Neuronal stem cell (in vitro differentiated cells): ENCODE results near the gene ISCA2.

Experiments used
- DNase-seq: peaks from one replicate; pipeline ENCODE4 v3.0.0-alpha.2; 2013; ENCODE audit warnings: low spot score
- H2AFZ ChIP-seq: one replicate; pipeline ENCODE4 v1.6.1; 2013; ENCODE audit warnings: mild to moderate bottlenecking, low read length, inconsistent platforms
- H2AK5ac ChIP-seq: 2 replicates; pipeline ENCODE4 v1.6.1; 2013; ENCODE audit warnings: low read depth, mild to moderate bottlenecking, inconsistent platforms, low read length, moderate library complexity, mixed read lengths
- H2BK120ac ChIP-seq: 2 replicates; pipeline ENCODE4 v1.6.1; 2013; ENCODE audit warnings: low read depth, mild to moderate bottlenecking, inconsistent platforms, low read length, moderate library complexity, mixed read lengths
- H2BK12ac ChIP-seq: one replicate; pipeline ENCODE4 v1.6.1; 2013; ENCODE audit warnings: low read length, inconsistent platforms
- H2BK15ac ChIP-seq: 2 replicates; pipeline ENCODE4 v1.6.1; 2013; ENCODE audit warnings: mild to moderate bottlenecking, low read length, inconsistent platforms, mixed read lengths
- H2BK5ac ChIP-seq: one replicate; pipeline ENCODE4 v1.6.1; 2013; ENCODE audit warnings: inconsistent platforms, mild to moderate bottlenecking, low read length, moderate library complexity
- H3K14ac ChIP-seq: one replicate; pipeline ENCODE4 v1.6.1; 2013; ENCODE audit warnings: low read length, inconsistent platforms
- H3K18ac ChIP-seq: 2 replicates; pipeline ENCODE4 v1.6.1; 2013; ENCODE audit warnings: low read length, inconsistent platforms
- H3K23ac ChIP-seq: 2 replicates; pipeline ENCODE4 v1.6.1; 2013; ENCODE audit warnings: low read depth, mild to moderate bottlenecking, mixed read lengths, low read length, inconsistent platforms; ENCODE audit not compliant: poor library complexity
- H3K27ac ChIP-seq: replicated peaks from 3 replicates; pipeline ENCODE4 v1.5.1; 2013; ENCODE audit warnings: low read length, inconsistent platforms
- H3K27me3 ChIP-seq, 3 experiments: 2 replicates each; pipeline ENCODE4 v1.6.1; 2013; ENCODE audit warnings: low read length in 3 of 3, mild to moderate bottlenecking in 2 of 3, inconsistent platforms in 1 of 3, low read depth in 1 of 3, mixed read lengths in 1 of 3, moderate library complexity in 1 of 3; ENCODE audit not compliant: control insufficient read depth in 3 of 3, insufficient read depth in 3 of 3
- H3K36me3 ChIP-seq, 2 donors: replicated peaks in 1 of 2; 2 replicates each; pipeline ENCODE4 v1.6.1; 2013; ENCODE audit warnings: low read length in 2 of 2; ENCODE audit not compliant: control insufficient read depth in 2 of 2, insufficient read depth in 2 of 2
- H3K4ac ChIP-seq: 2 replicates; pipeline ENCODE4 v1.6.1; 2013; ENCODE audit warnings: inconsistent platforms, mild to moderate bottlenecking, low read length, moderate library complexity
- H3K4me1 ChIP-seq, 2 donors: 1 replicate in 1 of 2; 2 replicates in 1 of 2; pipeline ENCODE4 v1.6.1; 2013; ENCODE audit warnings: low read length in 2 of 2, low read depth in 1 of 2; ENCODE audit not compliant: control insufficient read depth in 2 of 2, insufficient read depth in 1 of 2
- H3K4me2 ChIP-seq: one replicate; pipeline ENCODE4 v1.6.1; 2013; ENCODE audit warnings: mild to moderate bottlenecking, low read length, inconsistent platforms; ENCODE audit not compliant: insufficient read depth, poor library complexity, severe bottlenecking
- H3K4me3 ChIP-seq, 2 donors: 2 replicates each; pipeline ENCODE4 v1.5.1; 2013; ENCODE audit warnings: low read length in 2 of 2, mild to moderate bottlenecking in 2 of 2, inconsistent platforms in 1 of 2, moderate library complexity in 1 of 2
- H3K79me1 ChIP-seq: one replicate; pipeline ENCODE4 v1.6.1; 2013; ENCODE audit warnings: low read depth, mild to moderate bottlenecking, inconsistent platforms, low read length, moderate library complexity
- H3K9ac ChIP-seq: one replicate; pipeline ENCODE4 v1.6.1; 2013; ENCODE audit warnings: mild to moderate bottlenecking, low read depth, low read length, inconsistent platforms; ENCODE audit not compliant: poor library complexity
- H3K9me3 ChIP-seq, 2 donors: replicated peaks in 1 of 2; 2 replicates each; pipeline versions ENCODE3 to v1.6.1; 2013; ENCODE audit warnings: low read length in 2 of 2, mild to moderate bottlenecking in 2 of 2, inconsistent platforms in 1 of 2, low read depth in 1 of 2, mixed read lengths in 1 of 2, moderate library complexity in 1 of 2; ENCODE audit not compliant: control insufficient read depth in 2 of 2, insufficient read depth in 1 of 2
- H4K8ac ChIP-seq: one replicate; pipeline ENCODE4 v1.6.1; 2013; ENCODE audit warnings: low read depth, mild to moderate bottlenecking, inconsistent platforms, low read length, moderate library complexity
- H4K91ac ChIP-seq: one replicate; pipeline ENCODE4 v1.6.1; 2013; ENCODE audit warnings: low read length, low read depth, mild to moderate bottlenecking, inconsistent platforms; ENCODE audit not compliant: poor library complexity
- WGBS, 2 donors: extraction: QIAGEN DNeasy Blood & Tissue Kit; methylation state at CpG; one replicate each; pipeline ENCODE4 v1.1.7; 2013; ENCODE audit warnings: missing lambda C conversion rate in 2 of 2, mixed read lengths in 1 of 2; ENCODE audit not compliant: insufficient read length in 2 of 2, insufficient replicate concordance in 1 of 2; ENCODE audit errors: extremely low coverage in 2 of 2; 5-methylcytosine and 5-hydroxymethylcytosine counted together

The ISCA2 gene

GRCh38 chr14:74524812-74525135 lies 31.2 kb downstream of the ISCA2 start:
- Histone ChIP-seq H3K23ac (no peak overlapping the region), H3K4me1 (peaks cover 0 to 24% of the 10 kb centered on the region in 2 donors), H2AK5ac (peak overlapping the region; percentile 8), H3K9ac (no peak overlapping the region), H3K4me2 (no peak overlapping the region), H3K18ac (peak overlapping the region; percentile 73), H2BK12ac (no peak overlapping the region), H2BK120ac (peak overlapping the region; percentile 38), H3K9me3 (no peaks in the 10 kb centered on the region), H4K91ac (no peak overlapping the region), H2BK5ac (peak overlapping the region; percentile 9), H3K27me3 (peaks cover 0 to 26% (median 0%) of the 10 kb centered on the region in 3 experiments), H2BK15ac (peak overlapping the region; percentile 12), H4K8ac (peak overlapping the region; percentile 44), H3K36me3 (no peaks in the 10 kb centered on the region), H2AFZ (no peak overlapping the region), H3K4me3 (no peak overlapping the region), H3K27ac (no peak overlapping the region), H3K14ac (no peak overlapping the region), H3K79me1 (no peaks in the 10 kb centered on the region), H3K4ac (no peak overlapping the region)
- no peak for DNase-seq

GRCh38 chr14:74525361-74525851 lies 31.8 kb downstream of the ISCA2 start:
- no peak overlapping the region for H4K91ac ChIP-seq
- H2AFZ ChIP-seq = no peak overlapping the region
- H3K9ac ChIP-seq = no peak overlapping the region
- H3K27me3 ChIP-seq = peaks cover 0 to 26% (median 0%) of the 10 kb centered on the region in 3 experiments
- WGBS, 2 donors = no CpG with 5 or more reads among the region's 4 CpGs
- no peaks in the 10 kb centered on the region for H3K9me3 ChIP-seq
- no peaks in the 10 kb centered on the region for H3K79me1 ChIP-seq
- no peak overlapping the region for H3K27ac ChIP-seq
- H3K4me3 ChIP-seq = no peak overlapping the region
- no peaks in the 10 kb centered on the region for H3K36me3 ChIP-seq
- no peak overlapping the region for H4K8ac ChIP-seq
- H3K4me1 ChIP-seq = peaks cover 0 to 24% of the 10 kb centered on the region in 2 donors
- H3K4ac ChIP-seq = no peak overlapping the region
- H3K14ac ChIP-seq = no peak overlapping the region
- no peak overlapping the region for H3K4me2 ChIP-seq
- H3K23ac ChIP-seq = no peak overlapping the region
- no peak overlapping the region for H2AK5ac ChIP-seq
- H2BK5ac ChIP-seq = no peak overlapping the region
- no peak overlapping the region for H3K18ac ChIP-seq
- H2BK12ac ChIP-seq = no peak overlapping the region
- no peak overlapping the region for H2BK120ac ChIP-seq
- no peak overlapping the region for H2BK15ac ChIP-seq
- no peak for DNase-seq

GRCh38 chr14:74526854-74527585 lies 33.5 kb downstream of the ISCA2 start:
- Histone ChIP-seq H3K4me1 (peaks cover 4 to 29% of the 10 kb centered on the region in 2 donors), H2BK12ac (no peak overlapping the region), H4K8ac (no peak overlapping the region), H3K79me1 (no peaks in the 10 kb centered on the region), H2BK5ac (peak overlapping the region; percentile 15), H3K4ac (no peak overlapping the region), H3K9ac (peak overlapping the region; percentile 55), H2BK120ac (no peak overlapping the region), H2AK5ac (peak overlapping the region; percentile 64), H3K18ac (peak overlapping the region; percentile 82), H3K9me3 (no peaks in the 10 kb centered on the region), H3K23ac (no peak overlapping the region), H3K27me3 (peaks cover 0 to 26% (median 0%) of the 10 kb centered on the region in 3 experiments), H3K27ac (no peak overlapping the region), H3K14ac (no peak overlapping the region), H2AFZ (no peak overlapping the region), H3K4me2 (no peak overlapping the region), H2BK15ac (no peak overlapping the region), H4K91ac (no peak overlapping the region), H3K4me3 (no peak overlapping the region), H3K36me3 (no peaks in the 10 kb centered on the region)
- DNase-seq = no peak
- WGBS, 2 donors = no CpG with 5 or more reads among the region's 10 CpGs

DNA sequence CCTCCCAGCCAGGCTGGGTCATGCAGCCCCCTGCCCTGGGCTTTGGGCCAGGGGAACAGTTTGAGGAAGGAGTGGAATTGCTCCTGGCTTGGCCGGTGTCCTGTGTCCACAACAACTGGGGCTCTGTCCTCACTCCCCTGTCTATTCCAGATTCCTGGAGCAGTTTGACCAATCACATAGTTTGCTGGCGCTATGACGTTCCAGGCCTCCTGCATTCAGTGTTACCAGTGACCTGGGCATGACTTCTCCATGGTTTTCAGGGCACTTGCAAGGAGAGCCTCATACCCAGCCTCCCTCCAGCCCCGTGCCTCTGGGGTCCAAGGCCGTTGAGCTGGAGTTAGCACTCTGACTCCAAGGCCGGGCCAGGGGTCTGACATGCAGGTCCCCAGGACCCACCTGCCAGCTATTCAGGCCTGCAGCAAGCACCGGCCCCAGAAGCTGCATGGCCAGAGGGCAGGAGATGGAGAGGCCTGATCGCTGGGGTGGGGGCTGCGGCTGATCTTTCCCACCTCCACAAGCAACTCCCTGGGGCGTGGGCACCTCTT lies 34.2 kb downstream of the ISCA2 start:
- Histone ChIP-seq H4K8ac (no peak overlapping the region), H3K79me1 (no peaks in the 10 kb centered on the region), H2BK15ac (no peak overlapping the region), H2BK12ac (no peak overlapping the region), H2AK5ac (peak overlapping the region; percentile 64), H3K4ac (no peak overlapping the region), H2BK120ac (no peak overlapping the region), H3K27me3 (peaks cover 0 to 26% (median 0%) of the 10 kb centered on the region in 3 experiments), H3K4me1 (peaks cover 4 to 27% of the 10 kb centered on the region in 2 donors), H3K4me2 (no peak overlapping the region), H3K4me3 (no peak overlapping the region), H3K23ac (no peak overlapping the region), H3K14ac (no peak overlapping the region), H3K18ac (peak overlapping the region; percentile 1), H4K91ac (no peak overlapping the region), H3K27ac (no peak overlapping the region), H3K9me3 (no peaks in the 10 kb centered on the region), H3K9ac (peak overlapping the region; percentile 25), H2BK5ac (peak overlapping the region; percentile 15), H3K36me3 (no peaks in the 10 kb centered on the region), H2AFZ (no peak overlapping the region)
- DNase-seq = no peak
- no CpG with 5 or more reads among the region's 10 CpGs for WGBS, 2 donors
